ENCODE measurements around the gene PHKA2.

The PHKA2 gene

DNA sequence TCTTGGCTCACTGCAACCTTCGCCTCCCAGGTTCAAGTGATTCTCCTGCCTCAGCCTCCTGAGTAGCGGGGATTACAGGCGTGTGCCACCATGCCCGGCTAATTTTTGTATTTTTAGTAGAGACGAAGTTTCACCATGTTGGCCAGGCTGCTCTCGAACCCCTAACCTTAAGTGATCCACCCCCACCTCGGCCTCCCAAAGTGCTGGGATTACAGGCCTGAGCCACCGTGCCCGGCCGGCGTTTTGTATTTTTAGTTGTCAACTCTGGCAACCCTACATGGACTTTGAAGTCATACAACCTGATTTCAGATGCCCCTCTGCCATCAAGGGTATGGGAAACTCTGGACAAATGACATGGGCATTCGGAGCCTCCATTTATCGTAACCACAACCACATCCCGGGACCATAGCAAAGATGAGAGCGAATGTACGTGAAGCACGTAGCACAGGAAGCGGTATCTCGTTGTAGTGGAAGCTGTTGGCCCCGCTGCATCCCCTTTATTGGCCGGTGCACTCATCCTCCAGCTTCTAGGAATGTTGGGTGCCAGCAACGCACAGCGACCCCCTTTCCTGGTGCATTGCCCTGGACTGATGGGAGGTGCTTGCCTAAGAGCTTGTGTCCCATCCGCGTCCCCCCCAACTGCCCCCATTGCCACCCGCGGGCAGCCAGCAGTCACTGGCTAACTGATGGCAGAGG is 109.2 kb downstream of the PHKA2 start:
- TF ChIP-seq, protein P1, sequence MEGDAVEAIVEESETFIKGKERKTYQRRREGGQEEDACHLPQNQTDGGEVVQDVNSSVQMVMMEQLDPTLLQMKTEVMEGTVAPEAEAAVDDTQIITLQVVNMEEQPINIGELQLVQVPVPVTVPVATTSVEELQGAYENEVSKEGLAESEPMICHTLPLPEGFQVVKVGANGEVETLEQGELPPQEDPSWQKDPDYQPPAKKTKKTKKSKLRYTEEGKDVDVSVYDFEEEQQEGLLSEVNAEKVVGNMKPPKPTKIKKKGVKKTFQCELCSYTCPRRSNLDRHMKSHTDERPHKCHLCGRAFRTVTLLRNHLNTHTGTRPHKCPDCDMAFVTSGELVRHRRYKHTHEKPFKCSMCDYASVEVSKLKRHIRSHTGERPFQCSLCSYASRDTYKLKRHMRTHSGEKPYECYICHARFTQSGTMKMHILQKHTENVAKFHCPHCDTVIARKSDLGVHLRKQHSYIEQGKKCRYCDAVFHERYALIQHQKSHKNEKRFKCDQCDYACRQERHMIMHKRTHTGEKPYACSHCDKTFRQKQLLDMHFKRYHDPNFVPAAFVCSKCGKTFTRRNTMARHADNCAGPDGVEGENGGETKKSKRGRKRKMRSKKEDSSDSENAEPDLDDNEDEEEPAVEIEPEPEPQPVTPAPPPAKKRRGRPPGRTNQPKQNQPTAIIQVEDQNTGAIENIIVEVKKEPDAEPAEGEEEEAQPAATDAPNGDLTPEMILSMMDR (IDR thresholded peaks at IDR 0.05; ENCODE audit: control extremely low read depth, extremely low read depth, low read depth, missing control alignments): no peak
- CTCF ChIA-PET: interaction anchor here (3.4 kb wide), 1 partner anchor 12 kb away, joined by 18 read pairs; no protein-coding TSS in a partner anchor
- no peak for DNase-seq (ENCODE audit: extremely low spot score)
- POLR2A ChIA-PET: no interaction called here

- CTCF ChIA-PET: no interaction called here
- TF ChIP-seq, protein P1 (IDR thresholded peaks at IDR 0.05; ENCODE audit: control extremely low read depth, extremely low read depth, low read depth, missing control alignments): no peak
- POLR2A ChIA-PET: no interaction called here
- no peak for DNase-seq (ENCODE audit: extremely low spot score)
Observed at GRCh38 chrX:18873836-18874235, 110.1 kb downstream of the PHKA2 start.

DNA sequence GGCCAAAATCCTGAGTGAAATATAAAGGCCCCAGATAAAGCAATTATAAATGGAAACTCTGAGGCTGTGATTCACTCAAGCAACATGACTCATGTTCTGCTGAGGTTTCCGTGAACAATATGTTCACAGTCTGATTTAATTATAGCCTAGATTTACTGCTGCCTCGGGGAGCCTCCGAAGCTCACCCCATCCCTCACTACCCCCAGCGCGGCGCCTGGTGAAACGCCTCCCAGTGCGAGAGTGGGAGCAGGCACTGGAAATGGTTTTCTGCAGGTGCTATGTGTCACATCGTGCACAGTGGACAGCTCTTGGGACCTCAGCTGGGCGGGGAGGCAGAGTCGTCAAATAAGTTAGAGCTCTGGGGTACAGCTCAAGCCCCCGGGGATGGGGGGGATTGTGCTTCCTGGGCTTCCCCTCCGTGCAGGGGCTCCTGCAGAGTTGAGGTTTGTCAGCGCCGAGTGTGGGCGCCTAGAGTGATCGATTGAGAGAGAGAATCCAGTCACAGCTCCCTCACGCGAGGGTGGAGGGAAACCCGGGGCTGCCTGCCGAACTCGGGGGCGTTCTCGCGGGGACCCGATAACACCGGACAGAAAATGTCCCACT is 110.6 kb downstream of the PHKA2 start:
- CTCF ChIA-PET: no interaction called here
- POLR2A ChIA-PET: interaction anchor here (0.5 kb wide), 1 partner anchor 906 kb away, joined by 7 read pairs; no protein-coding TSS in a partner anchor
- DNase-seq (ENCODE audit: extremely low spot score): no peak
- TF ChIP-seq, protein P1 (IDR thresholded peaks at IDR 0.05; ENCODE audit: control extremely low read depth, extremely low read depth, low read depth, missing control alignments): no peak

GRCh38 chrX:18872621-18873020 is 111.3 kb downstream of the PHKA2 start:
- POLR2A ChIA-PET: interaction anchor here (0.5 kb wide), 1 partner anchor 906 kb away, joined by 7 read pairs; no protein-coding TSS in a partner anchor
- no peak for DNase-seq (ENCODE audit: extremely low spot score)
- CTCF ChIA-PET: no interaction called here
- TF ChIP-seq, protein P1 (IDR thresholded peaks at IDR 0.05; ENCODE audit: control extremely low read depth, extremely low read depth, low read depth, missing control alignments): no peak

GRCh38 chrX:18871970-18872369 is 111.9 kb downstream of the PHKA2 start:
- no peak for DNase-seq (ENCODE audit: extremely low spot score)
- TF ChIP-seq, protein P1 (IDR thresholded peaks at IDR 0.05; ENCODE audit: control extremely low read depth, extremely low read depth, low read depth, missing control alignments): no peak
- ChIA-PET CTCF (interaction anchor here (0.9 kb wide), 1 partner anchor 31 kb away, joined by 3 read pairs; no protein-coding TSS in a partner anchor), POLR2A (no interaction called here)

- no peak for DNase-seq (ENCODE audit: extremely low spot score)
- ChIA-PET CTCF (interaction anchor here (0.9 kb wide), 1 partner anchor 31 kb away, joined by 3 read pairs; no protein-coding TSS in a partner anchor), POLR2A (interaction anchor here (0.6 kb wide), 1 partner anchor 127 kb away, joined by 12 read pairs; no protein-coding TSS in a partner anchor)
- TF ChIP-seq, protein P1 (IDR thresholded peaks at IDR 0.05; ENCODE audit: control extremely low read depth, extremely low read depth, low read depth, missing control alignments): no peak
Observed at GRCh38 chrX:18871161-18871890, 112.6 kb downstream of the PHKA2 start.

Measured in GM10248 (cell line).